ENCODE data around the gene PCDHGA9. TPM values are rescaled to one million over a fixed set of nuclear protein-coding genes. Genes with fewer than 3 reads are reported as not detected.

Gene PCDHGA9
- 0.22 TPM for polyA plus RNA-seq (2013)

DNA sequence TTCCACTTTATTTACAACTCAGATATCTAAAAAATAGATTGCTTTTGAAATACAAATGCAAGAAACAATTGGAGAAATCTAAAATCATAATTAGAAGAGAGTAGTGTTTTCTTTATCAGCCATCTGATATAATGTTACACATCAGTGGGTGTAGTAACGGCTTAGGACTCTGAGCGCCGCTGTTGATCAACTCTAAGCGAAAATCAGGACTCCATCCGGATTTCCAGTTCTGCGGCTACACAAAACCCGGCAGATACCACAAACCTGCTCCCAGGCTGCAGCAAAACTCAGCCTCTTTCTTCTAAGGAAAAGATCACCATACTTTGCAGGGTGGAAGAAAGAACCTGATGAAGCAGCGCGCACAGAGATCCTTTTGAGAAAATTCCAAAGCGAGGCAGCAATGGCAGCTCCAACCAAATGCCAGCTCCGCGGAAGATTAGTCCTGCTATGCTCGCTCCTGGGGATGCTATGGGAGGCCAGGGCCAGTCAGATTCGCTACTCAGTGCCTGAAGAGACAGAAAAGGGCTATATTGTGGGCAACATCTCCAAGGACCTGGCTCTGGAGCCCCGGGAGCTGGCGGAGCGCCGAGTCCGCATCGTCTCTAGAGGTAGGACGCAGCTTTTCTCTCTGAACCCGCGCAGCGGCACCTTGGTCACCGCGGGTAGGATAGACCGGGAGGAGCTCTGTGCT lies at the start of gene PCDHGA9:
Gene PCDHGA9 (plus strand): TSS at position 226 of the 691 bp plus-strand sequence. CDS start 175 bp downstream, at position 401.
- POLR2A ChIA-PET = no interaction called here
- peak within 1 kb of the TSS in 3 of 7 experiments; percentile 7 to 42 (median 11) for H3K4me3 ChIP-seq (ENCODE audit: control insufficient read depth in 1 of 7, extremely low read depth in 1 of 7, insufficient read depth in 4 of 7, low read depth in 2 of 7, low read length in 6 of 7)
- no peaks in the 10 kb centered on the region for H3K4me1 ChIP-seq (ENCODE audit: control extremely low read depth in 1 of 4, control insufficient read depth in 4 of 4, insufficient read depth in 4 of 4, low read length in 3 of 4)
- peak in 2 of 3 donors; percentile 45 to 51 for DNase-seq
- CTCF ChIA-PET = interaction anchor here (0.7 to 1.2 kb wide), 4 partner anchors 14 to 161 kb away, joined by 3 to 5 read pairs (median 4); partner anchors contain the start of gene PCDHGB7
- H3K36me3 ChIP-seq (ENCODE audit: control insufficient read depth in 4 of 4, insufficient read depth in 4 of 4, low read length in 3 of 4) = no peaks in the 10 kb centered on the region
- H3K27me3 ChIP-seq (replicated peaks in 2 of 5; ENCODE audit: control insufficient read depth in 4 of 5, insufficient read depth in 5 of 5, low read length in 4 of 5) = peaks cover 28 to 83% (median 37%) of the 10 kb centered on the region in 5 experiments
- WGBS (ENCODE audit: insufficient coverage) = 19% methylated on average over 26 of the region's 27 CpGs
- peaks cover 7 to 68% (median 50%) of the 10 kb centered on the region in 5 experiments for H3K9me3 ChIP-seq (ENCODE audit: control extremely low read depth in 1 of 5, control insufficient read depth in 4 of 5, insufficient read depth in 2 of 5, low read depth in 1 of 5, low read length in 4 of 5)
- no peak within 1 kb of the TSS for H3K27ac ChIP-seq (ENCODE audit: insufficient read depth in 1 of 2, low read depth in 1 of 2, low read length in 2 of 2, poor library complexity in 1 of 2, severe bottlenecking in 2 of 2)

DNA sequence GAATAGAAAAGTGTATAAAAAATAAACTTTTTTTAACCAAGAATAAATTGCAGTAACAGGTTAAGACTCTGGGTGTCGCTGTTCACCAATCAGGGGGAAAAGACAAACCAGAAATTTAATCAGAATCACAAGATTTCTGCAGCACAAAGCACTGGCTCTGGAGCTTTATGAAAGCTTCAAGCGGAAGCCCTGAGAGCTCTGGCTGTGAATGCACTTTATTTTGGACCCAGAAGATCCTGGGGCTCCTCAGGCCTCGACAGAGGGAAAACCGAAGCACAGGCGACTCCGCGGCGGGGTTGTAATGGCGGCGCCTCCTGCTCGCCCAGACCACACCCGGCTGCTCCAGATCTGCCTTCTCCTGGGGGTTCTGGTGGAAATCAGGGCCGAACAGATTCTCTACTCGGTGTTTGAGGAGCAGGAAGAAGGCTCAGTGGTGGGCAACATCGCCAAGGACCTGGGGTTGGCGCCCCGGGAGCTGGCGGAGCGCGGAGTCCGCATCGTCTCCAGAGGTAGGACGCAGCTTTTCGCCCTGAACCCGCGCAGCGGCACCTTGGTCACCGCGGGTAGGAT lies 47.6 kb upstream of the PCDHGA9 start, which contains the start of gene PCDHGA4:
Gene PCDHGA4 (plus strand): TSS at position 122 of the 570 bp plus-strand sequence. CDS start 87 bp downstream, at position 209.
- peaks cover 0 to 6% (median 0%) of the 10 kb centered on the region in 4 experiments for H3K36me3 ChIP-seq (ENCODE audit: control insufficient read depth in 4 of 4, insufficient read depth in 4 of 4, low read length in 3 of 4)
- peak within 1 kb of the TSS in 3 of 7 experiments; percentile 23 to 62 (median 39) for H3K4me3 ChIP-seq (ENCODE audit: control insufficient read depth in 1 of 7, extremely low read depth in 1 of 7, insufficient read depth in 4 of 7, low read depth in 2 of 7, low read length in 6 of 7)
- no peak within 1 kb of the TSS for H3K27ac ChIP-seq (ENCODE audit: insufficient read depth in 1 of 2, low read depth in 1 of 2, low read length in 2 of 2, poor library complexity in 1 of 2, severe bottlenecking in 2 of 2)
- H3K9me3 ChIP-seq (ENCODE audit: control extremely low read depth in 1 of 5, control insufficient read depth in 4 of 5, insufficient read depth in 2 of 5, low read depth in 1 of 5, low read length in 4 of 5) = peaks cover 11 to 74% (median 51%) of the 10 kb centered on the region in 5 experiments
- peaks cover 0 to 3% (median 0%) of the 10 kb centered on the region in 4 experiments for H3K4me1 ChIP-seq (ENCODE audit: control extremely low read depth in 1 of 4, control insufficient read depth in 4 of 4, insufficient read depth in 4 of 4, low read length in 3 of 4)
- WGBS (ENCODE audit: insufficient coverage) = 18% methylated on average over 29 of the region's 29 CpGs
- POLR2A ChIA-PET = no interaction called here
- peak in 2 of 3 donors; percentile 28 to 35 for DNase-seq
- CTCF ChIA-PET = interaction anchor here (0.8 to 1.9 kb wide), 2 partner anchors 12 to 15 kb away, joined by 3 to 7 read pairs; partner anchors contain the start of gene PCDHGB3
- peaks cover 20 to 77% (median 44%) of the 10 kb centered on the region in 5 experiments for H3K27me3 ChIP-seq (replicated peaks in 2 of 5; ENCODE audit: control insufficient read depth in 4 of 5, insufficient read depth in 5 of 5, low read length in 4 of 5)

DNA sequence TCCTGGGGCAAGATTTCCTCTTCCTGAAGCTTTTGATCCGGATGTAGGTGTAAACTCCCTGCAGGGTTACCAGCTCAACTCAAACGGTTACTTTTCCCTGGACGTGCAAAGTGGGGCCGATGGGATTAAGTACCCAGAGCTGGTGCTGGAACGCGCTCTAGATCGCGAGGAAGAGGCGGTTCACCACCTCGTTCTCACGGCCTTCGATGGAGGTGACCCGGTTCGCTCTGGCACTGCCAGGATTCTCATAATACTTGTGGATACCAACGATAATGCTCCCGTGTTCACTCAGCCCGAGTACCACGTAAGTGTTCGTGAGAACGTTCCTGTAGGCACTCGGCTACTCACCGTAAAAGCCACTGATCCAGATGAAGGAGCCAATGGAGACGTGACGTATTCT lies 46.9 kb upstream of the PCDHGA9 start:
- Histone ChIP-seq H3K4me1 (ENCODE audit: control extremely low read depth in 1 of 4, control insufficient read depth in 4 of 4, insufficient read depth in 4 of 4, low read length in 3 of 4) (peaks cover 0 to 3% (median 0%) of the 10 kb centered on the region in 4 experiments), H3K9me3 (ENCODE audit: control extremely low read depth in 1 of 5, control insufficient read depth in 4 of 5, insufficient read depth in 2 of 5, low read depth in 1 of 5, low read length in 4 of 5) (peaks cover 6 to 74% (median 50%) of the 10 kb centered on the region in 5 experiments), H3K4me3 (ENCODE audit: control insufficient read depth in 1 of 7, extremely low read depth in 1 of 7, insufficient read depth in 4 of 7, low read depth in 2 of 7, low read length in 6 of 7) (no peak overlapping the region), H3K27ac (ENCODE audit: insufficient read depth in 1 of 2, low read depth in 1 of 2, low read length in 2 of 2, poor library complexity in 1 of 2, severe bottlenecking in 2 of 2) (no peak overlapping the region), H3K27me3 (replicated peaks in 2 of 5; ENCODE audit: control insufficient read depth in 4 of 5, insufficient read depth in 5 of 5, low read length in 4 of 5) (peaks cover 17 to 77% (median 39%) of the 10 kb centered on the region in 5 experiments), H3K36me3 (ENCODE audit: control insufficient read depth in 4 of 4, insufficient read depth in 4 of 4, low read length in 3 of 4) (peaks cover 0 to 6% (median 0%) of the 10 kb centered on the region in 4 experiments)
- ChIA-PET CTCF (interaction anchor here (0.8 to 1.9 kb wide), 2 partner anchors 13 to 14 kb away, joined by 3 to 7 read pairs; partner anchors contain the start of gene PCDHGB3), POLR2A (no interaction called here)
- WGBS (ENCODE audit: insufficient coverage) = 41% methylated on average over 24 of the region's 24 CpGs
- no peak for DNase-seq

DNA sequence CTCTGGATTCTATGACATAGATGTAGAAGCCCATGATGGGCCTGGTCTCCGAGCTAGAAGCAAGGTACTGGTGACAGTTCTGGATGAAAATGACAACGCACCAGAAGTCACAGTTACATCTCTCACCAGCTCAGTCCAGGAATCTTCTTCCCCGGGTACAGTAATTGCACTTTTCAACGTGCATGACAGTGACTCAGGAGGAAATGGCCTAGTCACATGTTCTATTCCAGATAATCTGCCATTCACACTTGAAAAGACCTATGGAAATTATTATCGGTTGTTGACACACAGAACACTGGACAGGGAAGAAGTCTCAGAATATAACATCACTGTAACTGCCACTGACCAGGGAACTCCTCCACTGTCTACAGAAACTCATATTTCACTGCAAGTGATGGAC lies 46.4 kb upstream of the PCDHGA9 start:
- peaks cover 0 to 6% (median 0%) of the 10 kb centered on the region in 4 experiments for H3K36me3 ChIP-seq (ENCODE audit: control insufficient read depth in 4 of 4, insufficient read depth in 4 of 4, low read length in 3 of 4)
- ChIA-PET POLR2A (no interaction called here), CTCF (interaction anchor here (1.9 kb wide), 1 partner anchor 14 kb away, joined by 7 read pairs; the partner anchor contains the start of gene PCDHGB3)
- WGBS (ENCODE audit: insufficient coverage) = 75% methylated on average over 4 of the region's 5 CpGs
- no peak overlapping the region for H3K4me3 ChIP-seq (ENCODE audit: control insufficient read depth in 1 of 7, extremely low read depth in 1 of 7, insufficient read depth in 4 of 7, low read depth in 2 of 7, low read length in 6 of 7)
- H3K4me1 ChIP-seq (ENCODE audit: control extremely low read depth in 1 of 4, control insufficient read depth in 4 of 4, insufficient read depth in 4 of 4, low read length in 3 of 4) = peaks cover 0 to 3% (median 0%) of the 10 kb centered on the region in 4 experiments
- DNase-seq = no peak
- H3K27ac ChIP-seq (ENCODE audit: insufficient read depth in 1 of 2, low read depth in 1 of 2, low read length in 2 of 2, poor library complexity in 1 of 2, severe bottlenecking in 2 of 2) = no peak overlapping the region
- peaks cover 6 to 74% (median 50%) of the 10 kb centered on the region in 5 experiments for H3K9me3 ChIP-seq (ENCODE audit: control extremely low read depth in 1 of 5, control insufficient read depth in 4 of 5, insufficient read depth in 2 of 5, low read depth in 1 of 5, low read length in 4 of 5)
- H3K27me3 ChIP-seq (replicated peaks in 2 of 5; ENCODE audit: control insufficient read depth in 4 of 5, insufficient read depth in 5 of 5, low read length in 4 of 5) = peaks cover 16 to 77% (median 36%) of the 10 kb centered on the region in 5 experiments

DNA sequence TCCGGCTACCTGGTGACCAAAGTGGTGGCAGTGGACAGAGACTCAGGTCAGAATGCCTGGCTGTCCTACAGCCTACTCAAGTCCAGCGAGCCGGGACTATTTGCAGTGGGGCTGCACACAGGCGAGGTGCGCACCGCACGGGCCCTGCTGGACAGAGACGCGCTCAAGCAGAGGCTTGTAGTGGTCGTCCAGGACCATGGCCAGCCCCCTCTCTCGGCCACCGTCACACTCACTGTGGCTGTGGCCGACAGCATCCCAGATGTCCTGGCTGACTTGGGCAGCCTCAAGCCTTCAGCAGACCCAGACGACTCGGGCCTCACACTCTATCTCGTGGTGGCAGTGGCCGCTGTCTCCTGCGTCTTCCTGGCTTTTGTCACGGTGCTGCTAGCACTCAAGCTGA lies 45.6 kb upstream of the PCDHGA9 start:
- H3K4me1 ChIP-seq (ENCODE audit: control extremely low read depth in 1 of 4, control insufficient read depth in 4 of 4, insufficient read depth in 4 of 4, low read length in 3 of 4) = peaks cover 0 to 3% (median 0%) of the 10 kb centered on the region in 4 experiments
- DNase-seq = no peak
- H3K36me3 ChIP-seq (ENCODE audit: control insufficient read depth in 4 of 4, insufficient read depth in 4 of 4, low read length in 3 of 4) = peaks cover 0 to 3% (median 0%) of the 10 kb centered on the region in 4 experiments
- peaks cover 6 to 74% (median 50%) of the 10 kb centered on the region in 5 experiments for H3K9me3 ChIP-seq (ENCODE audit: control extremely low read depth in 1 of 5, control insufficient read depth in 4 of 5, insufficient read depth in 2 of 5, low read depth in 1 of 5, low read length in 4 of 5)
- ChIA-PET POLR2A (no interaction called here), CTCF (interaction anchor here (1.4 to 1.6 kb wide), 2 partner anchors 13 to 207 kb away, joined by 3 to 5 read pairs; partner anchors contain the start of gene PCDHGB3)
- whole genome bisulfite sequencing (ENCODE audit: insufficient coverage) = 45% methylated on average over 19 of the region's 19 CpGs
- no peak overlapping the region for H3K4me3 ChIP-seq (ENCODE audit: control insufficient read depth in 1 of 7, extremely low read depth in 1 of 7, insufficient read depth in 4 of 7, low read depth in 2 of 7, low read length in 6 of 7)
- no peak overlapping the region for H3K27ac ChIP-seq (ENCODE audit: insufficient read depth in 1 of 2, low read depth in 1 of 2, low read length in 2 of 2, poor library complexity in 1 of 2, severe bottlenecking in 2 of 2)
- H3K27me3 ChIP-seq (replicated peaks in 2 of 5; ENCODE audit: control insufficient read depth in 4 of 5, insufficient read depth in 5 of 5, low read length in 4 of 5) = peaks cover 15 to 78% (median 40%) of the 10 kb centered on the region in 5 experiments

DNA sequence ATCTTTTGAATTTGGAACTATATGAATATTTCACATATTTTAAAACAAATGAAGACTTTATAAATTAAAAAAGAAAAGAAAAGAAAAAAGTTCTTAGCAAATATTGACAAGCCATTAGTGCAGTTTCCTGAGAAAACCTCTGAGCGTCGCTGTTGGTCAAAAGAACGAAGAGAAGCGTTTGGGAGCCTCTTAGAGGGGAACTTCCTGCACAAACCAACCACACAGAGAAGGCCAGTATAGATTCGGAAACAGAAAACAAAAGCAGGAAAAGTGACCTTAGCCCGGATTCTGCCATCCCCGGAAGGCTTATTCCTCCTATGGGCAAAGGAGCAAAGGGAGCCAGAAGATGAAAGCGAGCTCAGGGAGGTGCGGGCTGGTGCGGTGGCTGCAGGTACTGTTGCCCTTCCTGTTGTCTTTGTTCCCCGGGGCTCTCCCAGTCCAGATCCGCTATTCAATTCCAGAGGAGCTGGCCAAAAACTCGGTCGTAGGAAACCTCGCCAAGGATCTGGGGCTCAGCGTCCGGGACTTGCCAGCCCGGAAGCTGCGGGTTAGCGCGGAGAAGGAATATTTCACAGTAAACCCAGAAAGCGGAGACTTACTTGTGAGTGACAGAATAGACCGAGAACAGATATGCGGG lies 42.7 kb upstream of the PCDHGA9 start, which contains the start of gene PCDHGB2:
Gene PCDHGB2 (plus strand): TSS at position 205 of the 637 bp plus-strand sequence. CDS start 142 bp downstream, at position 347.
- Histone ChIP-seq H3K27ac (ENCODE audit: insufficient read depth in 1 of 2, low read depth in 1 of 2, low read length in 2 of 2, poor library complexity in 1 of 2, severe bottlenecking in 2 of 2) (no peak within 1 kb of the TSS), H3K4me1 (ENCODE audit: control extremely low read depth in 1 of 4, control insufficient read depth in 4 of 4, insufficient read depth in 4 of 4, low read length in 3 of 4) (peaks cover 0 to 3% (median 0%) of the 10 kb centered on the region in 4 experiments), H3K4me3 (ENCODE audit: control insufficient read depth in 1 of 7, extremely low read depth in 1 of 7, insufficient read depth in 4 of 7, low read depth in 2 of 7, low read length in 6 of 7) (peak within 1 kb of the TSS; percentile 24 to 78 (median 45)), H3K27me3 (replicated peaks in 2 of 5; ENCODE audit: control insufficient read depth in 4 of 5, insufficient read depth in 5 of 5, low read length in 4 of 5) (peaks cover 11 to 84% (median 47%) of the 10 kb centered on the region in 5 experiments), H3K9me3 (ENCODE audit: control extremely low read depth in 1 of 5, control insufficient read depth in 4 of 5, insufficient read depth in 2 of 5, low read depth in 1 of 5, low read length in 4 of 5) (peaks cover 9 to 77% (median 63%) of the 10 kb centered on the region in 5 experiments), H3K36me3 (ENCODE audit: control insufficient read depth in 4 of 4, insufficient read depth in 4 of 4, low read length in 3 of 4) (peaks cover 0 to 11% (median 0%) of the 10 kb centered on the region in 4 experiments)
- POLR2A ChIA-PET = no interaction called here
- CTCF ChIA-PET = interaction anchor here (1.2 to 1.5 kb wide), 4 partner anchors 12 to 153 kb away, joined by 3 read pairs; no protein-coding TSS in a partner anchor
- WGBS (ENCODE audit: insufficient coverage) = 12% methylated on average over 19 of the region's 24 CpGs
- DNase-seq = peak; percentile 57 to 77 (median 66)
